ENCODE measurements around the gene FAM110A. TPM values are rescaled to one million over a fixed set of nuclear protein-coding genes. Genes with fewer than 3 reads are reported as not detected.
"Not testable (repeated sequence)": the region's sequence is repeated elsewhere in the genome, so short reads cannot be mapped to it uniquely, and the experiment has no call there.

FAM110A gene
- total RNA-seq, 2 donors from 2014 or later = 4.0 to 4.4 TPM

- DNase-seq (no peak), ATAC-seq (peak; percentile 46 to 51)
- intact Hi-C loops (cut with DNase I) = no loop called here
Observed at GRCh38 chr20:821046-821730, 12.3 kb upstream of the FAM110A start.

GRCh38 chr20:821731-822065 is 11.8 kb upstream of the FAM110A start:
- intact Hi-C loops (cut with DNase I) = no loop called here
- DNase-seq (no peak), ATAC-seq (no peak)

GRCh38 chr20:822651-823573 is 10.6 kb upstream of the FAM110A start:
- intact Hi-C loops (cut with DNase I) = no loop called here
- no peak for ATAC-seq
- no peak for DNase-seq

GRCh38 chr20:823574-823902 is 10.0 kb upstream of the FAM110A start:
- DNase-seq (no peak), ATAC-seq (no peak)
- intact Hi-C loops (cut with DNase I) = no loop called here

GRCh38 chr20:824490-824889 is 9.0 kb upstream of the FAM110A start:
- ATAC-seq (no peak), DNase-seq (no peak)
- intact Hi-C loops (cut with DNase I) = no loop called here

GRCh38 chr20:824916-825315 is 8.6 kb upstream of the FAM110A start:
- no peak for DNase-seq
- no peak for ATAC-seq
- intact Hi-C loops (cut with DNase I) = no loop called here

GRCh38 chr20:825710-826421 is 7.6 kb upstream of the FAM110A start:
- no peak for DNase-seq
- intact Hi-C loops (cut with DNase I) = no loop called here
- no peak for ATAC-seq

GRCh38 chr20:826695-827323 is 6.7 kb upstream of the FAM110A start:
- intact Hi-C loops (cut with DNase I) = no loop called here
- DNase-seq (peak; percentile 2), ATAC-seq (no peak)

GRCh38 chr20:827981-828380 is 5.5 kb upstream of the FAM110A start:
- ATAC-seq; intact Hi-C loops (cut with DNase I): not testable (repeated sequence)
- DNase-seq = peak; percentile 8

- ATAC-seq (no peak), DNase-seq (peak; percentile 2)
- intact Hi-C loops (cut with DNase I) = no loop called here
Observed at GRCh38 chr20:828987-829386, 4.5 kb upstream of the FAM110A start.

- intact Hi-C loops (cut with DNase I) = no loop called here
- ATAC-seq (no peak), DNase-seq (peak; percentile 3)
Observed at GRCh38 chr20:829551-829950, 4.0 kb upstream of the FAM110A start.

- intact Hi-C loops (cut with DNase I) = no loop called here
- peak; percentile 12 for DNase-seq
- no peak for ATAC-seq
Observed at GRCh38 chr20:830011-830521, 3.4 kb upstream of the FAM110A start.

GRCh38 chr20:831251-831650 is 2.3 kb upstream of the FAM110A start:
- intact Hi-C loops (cut with DNase I) = no loop called here
- DNase-seq (peak; percentile 0), ATAC-seq (no peak)

- ATAC-seq (no peak), DNase-seq (peak; percentile 2)
- intact Hi-C loops (cut with DNase I) = no loop called here
Observed at GRCh38 chr20:831956-832355, 1.6 kb upstream of the FAM110A start.

GRCh38 chr20:833121-833449 is 430 bp upstream of the FAM110A start:
- intact Hi-C loops (cut with DNase I) = no loop called here
- ATAC-seq = no peak

GRCh38 chr20:834151-834746 is 734 bp downstream of the FAM110A start:
- ATAC-seq (peak; percentile 2), DNase-seq (no peak)
- intact Hi-C loops (cut with DNase I) = no loop called here

More at GRCh38 chr20:833121-833449, 430 bp upstream of the FAM110A start:
- no peak for DNase-seq

GRCh38 chr20:835608-836045 is 2.1 kb downstream of the FAM110A start:
- DNase-seq = peak; percentile 55
- intact Hi-C loops (cut with DNase I) = no loop called here
- peak; percentile 49 for ATAC-seq

- no peak for DNase-seq
- ATAC-seq = no peak
- intact Hi-C loops (cut with DNase I) = no loop called here
Observed at GRCh38 chr20:836190-836589, 2.7 kb downstream of the FAM110A start.

GRCh38 chr20:839015-839414 is 5.5 kb downstream of the FAM110A start:
- DNase-seq (no peak), ATAC-seq (no peak)
- intact Hi-C loops (cut with DNase I) = no loop called here
